Testis (tissue), 2 donors: ENCODE data around the gene NDUFA3.

ENCODE experiments used
- POLR2A ChIP-seq: fragments of 450-650 bp; IDR thresholded peaks from one replicate; pipeline ENCODE4 v1.6.1; 2017; ENCODE audit warnings: antibody characterized with exemption, mild to moderate bottlenecking, moderate library complexity
- TF ChIP-seq, protein P1 (sequence below), 3 experiments: fragments of 450-650 bp in 2 of 3; fragments of 200-600 bp in 1 of 3; sonication (generic) in 1 of 3; IDR thresholded peaks; one replicate each; pipeline ENCODE4 v1.5.1; 2016 to 2019; ENCODE audit warnings: antibody characterized with exemption in 3 of 3, mild to moderate bottlenecking in 2 of 3, moderate library complexity in 1 of 3

DNA sequence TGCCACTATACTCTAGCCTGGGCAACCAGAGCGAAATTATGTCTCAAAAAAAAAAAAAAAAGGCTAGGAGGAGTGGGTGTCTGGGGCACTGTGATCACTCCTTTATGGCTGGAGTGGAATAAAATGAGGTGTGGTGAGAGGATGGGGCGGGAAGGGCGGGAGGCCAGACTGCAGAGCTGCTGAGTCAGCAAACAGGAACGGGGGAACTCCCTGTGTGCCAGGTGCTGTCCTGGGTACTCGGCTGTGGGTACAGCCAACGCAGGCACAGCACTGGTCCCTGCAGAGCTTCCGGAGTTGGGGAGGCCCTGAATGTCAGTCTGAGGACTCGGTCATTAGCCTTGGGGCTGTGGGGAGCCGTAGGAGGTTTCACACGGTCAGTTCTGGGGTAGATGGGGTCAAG lies 18.6 kb downstream of the NDUFA3 start:
- TF ChIP-seq, protein P1, sequence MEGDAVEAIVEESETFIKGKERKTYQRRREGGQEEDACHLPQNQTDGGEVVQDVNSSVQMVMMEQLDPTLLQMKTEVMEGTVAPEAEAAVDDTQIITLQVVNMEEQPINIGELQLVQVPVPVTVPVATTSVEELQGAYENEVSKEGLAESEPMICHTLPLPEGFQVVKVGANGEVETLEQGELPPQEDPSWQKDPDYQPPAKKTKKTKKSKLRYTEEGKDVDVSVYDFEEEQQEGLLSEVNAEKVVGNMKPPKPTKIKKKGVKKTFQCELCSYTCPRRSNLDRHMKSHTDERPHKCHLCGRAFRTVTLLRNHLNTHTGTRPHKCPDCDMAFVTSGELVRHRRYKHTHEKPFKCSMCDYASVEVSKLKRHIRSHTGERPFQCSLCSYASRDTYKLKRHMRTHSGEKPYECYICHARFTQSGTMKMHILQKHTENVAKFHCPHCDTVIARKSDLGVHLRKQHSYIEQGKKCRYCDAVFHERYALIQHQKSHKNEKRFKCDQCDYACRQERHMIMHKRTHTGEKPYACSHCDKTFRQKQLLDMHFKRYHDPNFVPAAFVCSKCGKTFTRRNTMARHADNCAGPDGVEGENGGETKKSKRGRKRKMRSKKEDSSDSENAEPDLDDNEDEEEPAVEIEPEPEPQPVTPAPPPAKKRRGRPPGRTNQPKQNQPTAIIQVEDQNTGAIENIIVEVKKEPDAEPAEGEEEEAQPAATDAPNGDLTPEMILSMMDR (IDR thresholded peaks at IDR 0.05): no peak
- no peak for TF ChIP-seq POLR2A
